Measurements from ENCODE around the gene DES.
A peak's percentile ranks its signal among the peaks of the same experiment; 100 is the strongest.

Gene DES

GRCh38 chr2:219475697-219476651, 57.8 kb downstream of the DES start:
- peak; percentile 33 for DNase-seq

All from activated CD4-positive, alpha-beta T cell treated with anti-CD3 and anti-CD28 coated beads for 1 hour (primary cell).